ENCODE results near the gene ZSCAN12. TPM values are rescaled to one million over a fixed set of nuclear protein-coding genes. Genes with fewer than 3 reads are reported as not detected.
A peak's percentile ranks its signal among the peaks of the same experiment; 100 is the strongest.

ZSCAN12 gene
- total and polyA plus RNA-seq, 5 donors = 1.4 to 4.2 (median 3.8) TPM

GRCh38 chr6:28353981-28354676 lies 45.4 kb downstream of the ZSCAN12 start:
- Histone ChIP-seq H3K4me3 (ENCODE audit: low read length) (no peak overlapping the region), H3K27me3 (ENCODE audit: control insufficient read depth, insufficient read depth) (no peaks in the 10 kb centered on the region), H3K27ac (ENCODE audit: low read length) (peak overlapping the region; percentile 42), H3K9me3 (ENCODE audit: control insufficient read depth, low read length) (no peaks in the 10 kb centered on the region), H3K4me1 (ENCODE audit: control insufficient read depth, insufficient read depth, low read length) (peaks cover 6% of the 10 kb centered on the region)
- DNase-seq = peak; percentile 68 to 79 (median 75)
- WGBS = 65% methylated on average over 11 of the region's 11 CpGs
- intact Hi-C loops (cut with DNase I) = loop anchor here in 3 of 4 donors (10.0 kb wide), 2 partner anchors 79 to 219 kb away; no protein-coding TSS in a partner anchor
- ATAC-seq = peak in 1 of 2 donors; percentile 50

- peaks cover 6% of the 10 kb centered on the region for H3K4me1 ChIP-seq (ENCODE audit: control insufficient read depth, insufficient read depth, low read length)
- WGBS = 76% methylated on average over 3 of the region's 3 CpGs
- peak overlapping the region; percentile 3 for H3K4me3 ChIP-seq (ENCODE audit: low read length)
- no peak for DNase-seq
- H3K27ac ChIP-seq (ENCODE audit: low read length) = no peak overlapping the region
- H3K27me3 ChIP-seq (ENCODE audit: control insufficient read depth, insufficient read depth) = no peaks in the 10 kb centered on the region
- intact Hi-C loops (cut with DNase I) = loop anchor here in 3 of 4 donors (10.0 kb wide), 2 partner anchors 79 to 219 kb away; no protein-coding TSS in a partner anchor
- no peak for ATAC-seq
- H3K9me3 ChIP-seq (ENCODE audit: control insufficient read depth, low read length) = no peaks in the 10 kb centered on the region
These were observed 46.2 kb downstream of the ZSCAN12 start for GRCh38 chr6:28353356-28353755.

GRCh38 chr6:28351493-28351925 lies 48.0 kb downstream of the ZSCAN12 start:
- intact Hi-C loops (cut with DNase I) = loop anchor here in 3 of 4 donors (10.0 kb wide), 2 partner anchors 77 to 217 kb away; no protein-coding TSS in a partner anchor
- Histone ChIP-seq H3K27ac (ENCODE audit: low read length) (no peak overlapping the region), H3K4me3 (ENCODE audit: low read length) (peak overlapping the region; percentile 2), H3K9me3 (ENCODE audit: control insufficient read depth, low read length) (no peaks in the 10 kb centered on the region), H3K4me1 (ENCODE audit: control insufficient read depth, insufficient read depth, low read length) (peaks cover 6% of the 10 kb centered on the region), H3K27me3 (ENCODE audit: control insufficient read depth, insufficient read depth) (no peaks in the 10 kb centered on the region)
- DNase-seq (no peak), ATAC-seq (no peak)
- WGBS = 55% methylated on average over 2 of the region's 2 CpGs

GRCh38 chr6:28351087-28351486 lies 48.5 kb downstream of the ZSCAN12 start:
- no peaks in the 10 kb centered on the region for H3K9me3 ChIP-seq (ENCODE audit: control insufficient read depth, low read length)
- intact Hi-C loops (cut with DNase I) = loop anchor here in 3 of 4 donors (10.0 kb wide), 2 partner anchors 76 to 216 kb away; no protein-coding TSS in a partner anchor
- H3K27ac ChIP-seq (ENCODE audit: low read length) = no peak overlapping the region
- H3K27me3 ChIP-seq (ENCODE audit: control insufficient read depth, insufficient read depth) = no peaks in the 10 kb centered on the region
- WGBS = 53% methylated on average over 2 of the region's 2 CpGs
- ATAC-seq = no peak
- DNase-seq = no peak
- H3K4me1 ChIP-seq (ENCODE audit: control insufficient read depth, insufficient read depth, low read length) = peaks cover 6% of the 10 kb centered on the region
- H3K4me3 ChIP-seq (ENCODE audit: low read length) = peak overlapping the region; percentile 87

GRCh38 chr6:28349892-28350737 lies 49.4 kb downstream of the ZSCAN12 start, which contains the start of gene ZKSCAN3:
Gene ZKSCAN3 (plus strand): TSS chr6:28349947. CDS start chr6:28359587, 9,640 bp downstream.
- intact Hi-C loops (cut with DNase I) = loop anchor here in 3 of 4 donors (10.0 kb wide), 3 partner anchors 75 to 1865 kb away; partner anchors contain the start of gene TRIM26 (in 1 of the 3)
- WGBS = 2% methylated on average over 30 of the region's 30 CpGs
- H3K4me3 ChIP-seq (ENCODE audit: low read length) = peak within 1 kb of the TSS; percentile 87
- DNase-seq (peak; percentile 82 to 94 (median 93)), ATAC-seq (peak; percentile 94 to 98)
- H3K27ac ChIP-seq (ENCODE audit: low read length) = peak within 1 kb of the TSS; percentile 96
- no peaks in the 10 kb centered on the region for H3K9me3 ChIP-seq (ENCODE audit: control insufficient read depth, low read length)
- no peaks in the 10 kb centered on the region for H3K27me3 ChIP-seq (ENCODE audit: control insufficient read depth, insufficient read depth)
- peaks cover 3% of the 10 kb centered on the region for H3K4me1 ChIP-seq (ENCODE audit: control insufficient read depth, insufficient read depth, low read length)

GRCh38 chr6:28349344-28349891 lies 50.1 kb downstream of the ZSCAN12 start:
- H3K27me3 ChIP-seq (ENCODE audit: control insufficient read depth, insufficient read depth) = no peaks in the 10 kb centered on the region
- H3K9me3 ChIP-seq (ENCODE audit: control insufficient read depth, low read length) = no peaks in the 10 kb centered on the region
- H3K27ac ChIP-seq (ENCODE audit: low read length) = peak overlapping the region; percentile 96
- peak overlapping the region; percentile 87 for H3K4me3 ChIP-seq (ENCODE audit: low read length)
- DNase-seq (no peak), ATAC-seq (no peak)
- 2% methylated on average over 9 of the region's 9 CpGs for WGBS
- intact Hi-C loops (cut with DNase I) = loop anchor here in 1 of 4 donors (10.0 kb wide), 1 partner anchor 1865 kb away; the partner anchor contains the start of gene TRIM26
- H3K4me1 ChIP-seq (ENCODE audit: control insufficient read depth, insufficient read depth, low read length) = no peaks in the 10 kb centered on the region

- intact Hi-C loops (cut with DNase I) = loop anchor here in 1 of 4 donors (10.0 kb wide), 1 partner anchor 1868 kb away; the partner anchor contains the start of gene TRIM26
- 20% methylated on average over 2 of the region's 2 CpGs for WGBS
These were observed 52.4 kb downstream of the ZSCAN12 start for GRCh38 chr6:28347119-28347518.

GRCh38 chr6:28345201-28345600 lies 54.3 kb downstream of the ZSCAN12 start:
- DNase-seq = no peak
- H3K9me3 ChIP-seq (ENCODE audit: control insufficient read depth, low read length) = no peaks in the 10 kb centered on the region
- intact Hi-C loops (cut with DNase I) = loop anchor here in 1 of 4 donors (10.0 kb wide), 1 partner anchor 1870 kb away; the partner anchor contains the start of gene TRIM26
- H3K27ac ChIP-seq (ENCODE audit: low read length) = no peak overlapping the region
- no peak for ATAC-seq
- 94% methylated on average over 1 of the region's 1 CpG for WGBS
- H3K4me1 ChIP-seq (ENCODE audit: control insufficient read depth, insufficient read depth, low read length) = no peaks in the 10 kb centered on the region
- no peaks in the 10 kb centered on the region for H3K27me3 ChIP-seq (ENCODE audit: control insufficient read depth, insufficient read depth)
- no peak overlapping the region for H3K4me3 ChIP-seq (ENCODE audit: low read length)

More at GRCh38 chr6:28347119-28347518, 52.4 kb downstream of the ZSCAN12 start:
- H3K27me3 ChIP-seq (ENCODE audit: control insufficient read depth, insufficient read depth) = no peaks in the 10 kb centered on the region
- ATAC-seq = peak in 1 of 2 donors; percentile 74
- no peak overlapping the region for H3K27ac ChIP-seq (ENCODE audit: low read length)
- no peaks in the 10 kb centered on the region for H3K9me3 ChIP-seq (ENCODE audit: control insufficient read depth, low read length)
- H3K4me1 ChIP-seq (ENCODE audit: control insufficient read depth, insufficient read depth, low read length) = no peaks in the 10 kb centered on the region
- no peak for DNase-seq
- H3K4me3 ChIP-seq (ENCODE audit: low read length) = no peak overlapping the region

- H3K27me3 ChIP-seq (ENCODE audit: control insufficient read depth, insufficient read depth) = no peaks in the 10 kb centered on the region
- no peaks in the 10 kb centered on the region for H3K4me1 ChIP-seq (ENCODE audit: control insufficient read depth, insufficient read depth, low read length)
- DNase-seq = no peak
- no peak overlapping the region for H3K27ac ChIP-seq (ENCODE audit: low read length)
- H3K9me3 ChIP-seq (ENCODE audit: control insufficient read depth, low read length) = no peaks in the 10 kb centered on the region
- 61% methylated on average over 1 of the region's 1 CpG for WGBS
- ATAC-seq = no peak
- no peak overlapping the region for H3K4me3 ChIP-seq (ENCODE audit: low read length)
- intact Hi-C loops (cut with DNase I) = loop anchor here in 1 of 4 donors (10.0 kb wide), 1 partner anchor 1871 kb away; the partner anchor contains the start of gene TRIM26
These were observed 55.5 kb downstream of the ZSCAN12 start for GRCh38 chr6:28343898-28344677.

Data from right cardiac atrium (tissue), 5 donors.